ENCODE results near the gene XPNPEP1. TPM values are rescaled to one million over a fixed set of nuclear protein-coding genes. Genes with fewer than 3 reads are reported as not detected.

The XPNPEP1 gene
- total and polyA plus RNA-seq, 2 of the 4 experiments (the other 2 are of a cell fraction), result 164 to 311 TPM

DNA sequence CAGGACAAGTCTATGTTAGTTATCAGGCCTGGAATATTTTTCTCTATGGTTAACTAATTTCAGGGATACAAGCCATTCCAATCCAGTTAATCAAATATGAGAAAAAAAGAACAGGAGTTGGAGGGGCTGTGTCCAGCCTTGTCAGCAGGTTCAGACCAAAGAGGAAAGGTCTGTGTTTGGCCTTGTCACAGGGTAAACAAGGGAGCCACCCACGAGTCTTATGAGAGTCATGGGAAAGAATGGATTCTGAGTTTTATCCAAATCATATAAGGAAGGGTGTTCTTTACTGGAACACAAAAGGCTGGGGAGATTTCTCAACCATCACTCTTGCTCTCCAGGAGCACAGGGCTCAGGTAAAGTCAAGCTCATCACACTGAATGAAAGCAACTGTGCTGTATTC is 99.1 kb downstream of the XPNPEP1 start:
- no peaks in the 10 kb centered on the region for H3K36me3 ChIP-seq (ENCODE audit: control insufficient read depth, insufficient read depth, low read length)
- ATAC-seq (ENCODE audit: low read depth), result no peak
- H4K5ac ChIP-seq (ENCODE audit: low read depth, low read length), result no peak overlapping the region
- H3K4me1 ChIP-seq (ENCODE audit: control insufficient read depth, insufficient read depth, low read length), result no peaks in the 10 kb centered on the region
- H2AK5ac ChIP-seq (ENCODE audit: low read depth, low read length), result no peak overlapping the region
- in situ Hi-C loops (cut with MboI; ENCODE audit: low sequenced_read_pairs), result no loop called here
- ChIA-PET CTCF (no interaction called here), POLR2A (ENCODE audit: unreplicated experiment) (no interaction called here)
- H2AK9ac ChIP-seq (replicated peaks; ENCODE audit: low read depth, low read length, poor library complexity), result no peak overlapping the region
- no peak overlapping the region for H3K4me2 ChIP-seq (ENCODE audit: low read depth, low read length)
- H3K27ac ChIP-seq (ENCODE audit: insufficient read depth, low read length), result no peak overlapping the region
- no peak overlapping the region for H3K18ac ChIP-seq (ENCODE audit: low read depth, low read length)
- H2BK20ac ChIP-seq (ENCODE audit: low read depth, low read length), result no peak overlapping the region
- no peak overlapping the region for H3K23ac ChIP-seq (ENCODE audit: low read depth, low read length)
- H2BK15ac ChIP-seq (ENCODE audit: low read depth, low read length), result no peak overlapping the region
- no peak overlapping the region for H3K4ac ChIP-seq (ENCODE audit: low read depth, low read length)
- H2BK120ac ChIP-seq (ENCODE audit: low read depth, low read length), result no peak overlapping the region
- BruUV-seq (replicated peaks), result no TSS peak
- H3K4me3 ChIP-seq (ENCODE audit: insufficient read depth, low read depth, low read length), result no peak overlapping the region
- no peak overlapping the region for H2BK5ac ChIP-seq (ENCODE audit: low read depth, low read length, poor library complexity, severe bottlenecking)
- H3K79me1 ChIP-seq (ENCODE audit: low read depth in 1 of 2, low read length in 2 of 2), result no peaks in the 10 kb centered on the region
- H3K9me1 ChIP-seq (ENCODE audit: insufficient read depth, low read length), result no peaks in the 10 kb centered on the region
- DNase-seq, result no peak
- WGBS, 2 experiments (ENCODE audit: extremely low coverage in 2 of 2, insufficient read length in 1 of 2), result no CpG with 5 or more reads among the region's 1 CpG
- H3K9me3 ChIP-seq (ENCODE audit: control insufficient read depth, insufficient read depth, low read length), result no peaks in the 10 kb centered on the region
- H4K91ac ChIP-seq (ENCODE audit: insufficient read depth, low read depth, low read length), result no peak overlapping the region
- dilution Hi-C loops (cut with HindIII; ENCODE audit: low sequenced_read_pairs, unreplicated experiment), result no loop called here
- TF ChIP-seq POLR2A (IDR thresholded peaks at IDR 0.05; ENCODE audit: low read depth, low read length) (no peak), FOS (IDR thresholded peaks at IDR 0.05; ENCODE audit: low read depth, low read length) (no peak), RFX5 (IDR thresholded peaks at IDR 0.05; ENCODE audit: low read depth, low read length) (no peak), BHLHE40 (IDR thresholded peaks at IDR 0.05; ENCODE audit: low read depth, low read length) (no peak), CHD1 (IDR thresholded peaks at IDR 0.05; ENCODE audit: low read depth, low read length) (no peak), RCOR1 (IDR thresholded peaks at IDR 0.05; ENCODE audit: insufficient replicate concordance, low read length) (no peak), MAZ (IDR thresholded peaks at IDR 0.05; ENCODE audit: borderline replicate concordance, low read depth, low read length) (no peak), RAD21 (IDR thresholded peaks at IDR 0.05; ENCODE audit: low read length) (no peak)
- TF ChIP-seq, protein P1, sequence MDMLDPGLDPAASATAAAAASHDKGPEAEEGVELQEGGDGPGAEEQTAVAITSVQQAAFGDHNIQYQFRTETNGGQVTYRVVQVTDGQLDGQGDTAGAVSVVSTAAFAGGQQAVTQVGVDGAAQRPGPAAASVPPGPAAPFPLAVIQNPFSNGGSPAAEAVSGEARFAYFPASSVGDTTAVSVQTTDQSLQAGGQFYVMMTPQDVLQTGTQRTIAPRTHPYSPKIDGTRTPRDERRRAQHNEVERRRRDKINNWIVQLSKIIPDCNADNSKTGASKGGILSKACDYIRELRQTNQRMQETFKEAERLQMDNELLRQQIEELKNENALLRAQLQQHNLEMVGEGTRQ (IDR thresholded peaks at IDR 0.05; ENCODE audit: low read depth, low read length), result no peak
- TF ChIP-seq, protein P2, sequence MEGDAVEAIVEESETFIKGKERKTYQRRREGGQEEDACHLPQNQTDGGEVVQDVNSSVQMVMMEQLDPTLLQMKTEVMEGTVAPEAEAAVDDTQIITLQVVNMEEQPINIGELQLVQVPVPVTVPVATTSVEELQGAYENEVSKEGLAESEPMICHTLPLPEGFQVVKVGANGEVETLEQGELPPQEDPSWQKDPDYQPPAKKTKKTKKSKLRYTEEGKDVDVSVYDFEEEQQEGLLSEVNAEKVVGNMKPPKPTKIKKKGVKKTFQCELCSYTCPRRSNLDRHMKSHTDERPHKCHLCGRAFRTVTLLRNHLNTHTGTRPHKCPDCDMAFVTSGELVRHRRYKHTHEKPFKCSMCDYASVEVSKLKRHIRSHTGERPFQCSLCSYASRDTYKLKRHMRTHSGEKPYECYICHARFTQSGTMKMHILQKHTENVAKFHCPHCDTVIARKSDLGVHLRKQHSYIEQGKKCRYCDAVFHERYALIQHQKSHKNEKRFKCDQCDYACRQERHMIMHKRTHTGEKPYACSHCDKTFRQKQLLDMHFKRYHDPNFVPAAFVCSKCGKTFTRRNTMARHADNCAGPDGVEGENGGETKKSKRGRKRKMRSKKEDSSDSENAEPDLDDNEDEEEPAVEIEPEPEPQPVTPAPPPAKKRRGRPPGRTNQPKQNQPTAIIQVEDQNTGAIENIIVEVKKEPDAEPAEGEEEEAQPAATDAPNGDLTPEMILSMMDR (conservative IDR thresholded peaks at IDR 0.05; ENCODE audit: low read depth, low read length), result no peak
- no peak overlapping the region for H2AFZ ChIP-seq (replicated peaks; ENCODE audit: low read length, poor library complexity)
- no peak overlapping the region for H4K8ac ChIP-seq (ENCODE audit: low read depth in 2 of 2, low read length in 2 of 2)
- no peak overlapping the region for H3K14ac ChIP-seq (replicated peaks; ENCODE audit: low read depth, low read length)
- intact Hi-C loops (cut with micrococcal nuclease), result no loop called here
- H4K20me1 ChIP-seq (ENCODE audit: insufficient read depth, low read length), result no peaks in the 10 kb centered on the region
- no peak overlapping the region for H3K9ac ChIP-seq (ENCODE audit: low read depth, low read length)
- no peak overlapping the region for H3K56ac ChIP-seq (ENCODE audit: extremely low read depth, insufficient read depth, low read length)
- H3K27me3 ChIP-seq (ENCODE audit: control insufficient read depth, insufficient read depth, low read length), result no peaks in the 10 kb centered on the region

Data from IMR-90 (cell line).